Esophagus muscularis mucosa (tissue), 4 donors: ENCODE results near the gene TPGS2. TPM values are rescaled to one million over a fixed set of nuclear protein-coding genes. Genes with fewer than 3 reads are reported as not detected.
"Not testable (repeated sequence)": the region's sequence is repeated elsewhere in the genome, so short reads cannot be mapped to it uniquely, and the experiment has no call there.

Source experiments
- DNase-seq: peaks from one replicate; pipeline ENCODE4 v3.0.0-alpha.2; 2017; ENCODE audit errors: extremely low spot score
- H3K27ac ChIP-seq, 4 donors: fragments of 200-600 bp; sonication (generic); replicated peaks in 1 of 4; 1 replicate in 3 of 4; 2 replicates in 1 of 4; pipeline ENCODE4 v1.5.1; 2016 to 2019; ENCODE audit warnings: mild to moderate bottlenecking in 1 of 4
- H3K27me3 ChIP-seq, 4 donors: fragments of 200-600 bp; sonication (generic); one replicate each; pipeline versions ENCODE4 v1.5.1 to v1.6.0; 2016 to 2019
- H3K36me3 ChIP-seq, 4 donors: fragments of 200-600 bp; sonication (generic); one replicate each; pipeline ENCODE4 v1.5.1; 2016 to 2019
- H3K4me1 ChIP-seq, 4 donors: fragments of 200-600 bp; sonication (generic); one replicate each; pipeline ENCODE4 v1.5.1; 2016 to 2019
- H3K4me3 ChIP-seq, 4 donors: fragments of 200-600 bp; sonication (generic); 1 replicate in 2 of 4; 2 replicates in 2 of 4; pipeline ENCODE4 v1.5.1; 2016 to 2019; ENCODE audit warnings: mild to moderate bottlenecking in 4 of 4, moderate library complexity in 1 of 4
- H3K9me3 ChIP-seq, 4 donors: fragments of 200-600 bp; sonication (generic); 1 replicate in 3 of 4; 2 replicates in 1 of 4; pipeline ENCODE4 v1.5.1; 2016 to 2019
- EP300 ChIP-seq: sonication (generic); formaldehyde crosslinking; IDR thresholded peaks from one replicate; pipeline ENCODE4 v1.6.1; 2017; ENCODE audit warnings: antibody characterized with exemption
- POLR2A ChIP-seq: fragments of 450-650 bp; IDR thresholded peaks from one replicate; pipeline ENCODE4 v1.6.1; 2017; ENCODE audit warnings: antibody characterized with exemption, moderate library complexity, mild to moderate bottlenecking, low read depth
- POLR2AphosphoS5 ChIP-seq, 2 donors: sonication (generic); formaldehyde crosslinking; IDR thresholded peaks; one replicate each; pipeline ENCODE4 v1.6.1; 2017; ENCODE audit warnings: antibody characterized with exemption in 2 of 2
- WGBS: methylation state at CpG from one replicate; pipeline ENCODE4 v1.1.5; 2018; 5-methylcytosine and 5-hydroxymethylcytosine counted together
- intact Hi-C: fragments of 100-400 bp; cut with DNase I; formaldehyde crosslinking; loops from one replicate; pipeline ENCODE4 v1.15.1; 2023
- total RNA-seq, 4 donors: library from RNA; depleted of rRNA; stranded (reverse); fragments of >200 nt; gene quantifications; one replicate each; pipeline versions ENCODE4 v1.1.0 to v1.2.1, GENCODE V29; 2016
- TF ChIP-seq, protein P1 (sequence below), 3 experiments: fragments of 200-600 bp in 2 of 3; fragments of 450-650 bp in 1 of 3; sonication (generic) in 2 of 3; IDR thresholded peaks; one replicate each; pipeline ENCODE4 v1.5.1; 2017 to 2019; ENCODE audit warnings: antibody characterized with exemption in 3 of 3, mild to moderate bottlenecking in 2 of 3, moderate library complexity in 1 of 3

TPGS2 gene
- total RNA-seq, 4 donors from 2014 or later, result 74.3 to 117 (median 91.5) TPM

DNA sequence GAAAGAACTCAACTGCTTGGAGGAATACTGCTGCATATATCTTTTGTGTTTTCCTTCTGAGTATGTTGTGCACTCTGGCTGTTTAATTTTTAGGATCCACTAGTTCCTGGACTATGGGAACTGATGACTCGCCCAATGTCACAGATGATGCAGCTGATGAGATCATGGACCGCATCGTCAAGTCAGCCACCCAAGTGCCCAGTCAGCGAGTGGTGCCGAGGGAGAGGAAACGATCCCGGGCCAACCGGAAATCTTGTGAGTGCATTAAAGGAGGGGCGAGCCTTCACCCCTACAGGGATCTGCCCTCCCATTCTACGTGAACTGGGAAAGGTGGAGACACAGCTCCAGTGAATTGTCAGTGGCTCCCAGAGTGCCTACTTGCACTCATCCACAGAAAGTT is 59.6 kb downstream of the TPGS2 start:
- H3K4me1 ChIP-seq, result no peaks in the 10 kb centered on the region
- peaks cover 0 to 22% (median 2%) of the 10 kb centered on the region in 4 donors for H3K36me3 ChIP-seq
- no peak for TF ChIP-seq POLR2A
- no peak for TF ChIP-seq POLR2AphosphoS5 (IDR thresholded peaks at IDR 0.05)
- no peak for TF ChIP-seq EP300
- TF ChIP-seq, protein P1, sequence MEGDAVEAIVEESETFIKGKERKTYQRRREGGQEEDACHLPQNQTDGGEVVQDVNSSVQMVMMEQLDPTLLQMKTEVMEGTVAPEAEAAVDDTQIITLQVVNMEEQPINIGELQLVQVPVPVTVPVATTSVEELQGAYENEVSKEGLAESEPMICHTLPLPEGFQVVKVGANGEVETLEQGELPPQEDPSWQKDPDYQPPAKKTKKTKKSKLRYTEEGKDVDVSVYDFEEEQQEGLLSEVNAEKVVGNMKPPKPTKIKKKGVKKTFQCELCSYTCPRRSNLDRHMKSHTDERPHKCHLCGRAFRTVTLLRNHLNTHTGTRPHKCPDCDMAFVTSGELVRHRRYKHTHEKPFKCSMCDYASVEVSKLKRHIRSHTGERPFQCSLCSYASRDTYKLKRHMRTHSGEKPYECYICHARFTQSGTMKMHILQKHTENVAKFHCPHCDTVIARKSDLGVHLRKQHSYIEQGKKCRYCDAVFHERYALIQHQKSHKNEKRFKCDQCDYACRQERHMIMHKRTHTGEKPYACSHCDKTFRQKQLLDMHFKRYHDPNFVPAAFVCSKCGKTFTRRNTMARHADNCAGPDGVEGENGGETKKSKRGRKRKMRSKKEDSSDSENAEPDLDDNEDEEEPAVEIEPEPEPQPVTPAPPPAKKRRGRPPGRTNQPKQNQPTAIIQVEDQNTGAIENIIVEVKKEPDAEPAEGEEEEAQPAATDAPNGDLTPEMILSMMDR (IDR thresholded peaks at IDR 0.05), result no peak
- H3K27ac ChIP-seq, result no peak overlapping the region
- H3K27me3 ChIP-seq, result no peaks in the 10 kb centered on the region
- 94% methylated on average over 10 of the region's 10 CpGs for WGBS
- peak; percentile 80 for DNase-seq
- no peak overlapping the region for H3K4me3 ChIP-seq
- intact Hi-C loops, result no loop called here
- H3K9me3 ChIP-seq, result peaks cover 0 to 5% (median 0%) of the 10 kb centered on the region in 4 donors

DNA sequence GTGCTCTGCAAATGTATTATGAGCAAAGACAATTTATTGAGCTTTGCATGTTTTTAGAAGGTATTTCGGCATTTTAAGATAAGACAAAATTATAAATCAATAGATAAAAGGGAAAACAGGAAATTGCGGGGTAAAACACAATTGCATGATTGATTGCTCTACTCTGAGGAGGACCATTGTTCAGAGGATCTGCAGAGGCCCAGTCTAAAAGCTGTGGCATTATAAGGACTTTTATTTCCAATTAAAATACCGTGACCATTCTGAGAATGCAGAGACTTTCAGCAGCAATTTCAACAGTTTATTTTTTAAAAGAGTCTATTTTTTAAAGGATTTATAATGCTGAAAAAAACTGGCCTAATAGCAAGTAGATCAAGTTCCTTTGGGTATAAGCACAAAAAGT is 62.0 kb downstream of the TPGS2 start:
- DNase-seq, result no peak
- Histone ChIP-seq H3K27ac (no peak overlapping the region), H3K4me1 (no peaks in the 10 kb centered on the region), H3K4me3 (no peak overlapping the region), H3K9me3 (peaks cover 0 to 5% (median 0%) of the 10 kb centered on the region in 4 donors), H3K36me3 (peaks cover 0 to 15% (median 0%) of the 10 kb centered on the region in 4 donors), H3K27me3 (no peaks in the 10 kb centered on the region)
- WGBS, result 72% methylated on average over 3 of the region's 3 CpGs
- TF ChIP-seq POLR2A, result no peak
- TF ChIP-seq, protein P1 (IDR thresholded peaks at IDR 0.05), result no peak
- TF ChIP-seq EP300, result no peak
- intact Hi-C loops, result no loop called here

DNA sequence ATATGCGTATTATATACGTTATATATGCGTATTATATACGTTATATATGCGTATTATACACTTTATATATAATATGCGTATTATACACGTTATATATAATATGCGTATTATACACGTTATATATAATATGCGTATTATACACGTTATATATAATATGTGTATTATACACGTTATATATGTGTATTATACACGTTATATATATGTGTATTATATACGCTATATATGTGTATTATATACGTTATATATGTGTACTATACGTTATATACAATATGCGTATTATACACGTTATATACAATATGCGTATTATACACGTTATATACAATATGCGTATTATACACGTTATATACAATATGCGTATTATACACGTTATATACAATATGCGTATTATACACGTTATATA is 65.8 kb downstream of the TPGS2 start:
- intact Hi-C loops, result not testable (repeated sequence)

DNA sequence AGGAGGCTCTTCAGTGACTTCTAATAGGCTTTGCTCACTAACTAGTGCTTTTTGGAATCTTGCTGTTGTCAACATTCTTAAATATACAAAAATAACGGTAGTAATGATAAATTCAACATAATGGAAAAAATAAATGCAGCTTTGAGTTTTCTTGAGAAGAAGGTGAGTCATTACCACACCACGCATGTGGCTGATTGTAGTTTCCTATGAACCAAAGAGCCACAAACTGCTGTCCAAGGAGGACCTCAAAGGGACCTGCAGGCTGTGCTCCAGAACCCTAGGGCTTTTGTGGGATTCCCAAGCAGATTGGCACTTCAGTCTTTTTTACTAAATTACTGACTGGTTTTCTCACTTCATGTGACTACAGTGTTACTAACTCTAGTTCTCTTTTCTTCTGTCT is 66.7 kb downstream of the TPGS2 start:
- peaks cover 0 to 21% (median 7%) of the 10 kb centered on the region in 4 donors for H3K36me3 ChIP-seq
- H3K27ac ChIP-seq, result no peak overlapping the region
- TF ChIP-seq POLR2A, result no peak
- TF ChIP-seq, protein P1 (IDR thresholded peaks at IDR 0.05), result no peak
- H3K4me3 ChIP-seq, result no peak overlapping the region
- intact Hi-C loops, result no loop called here
- H3K4me1 ChIP-seq, result peaks cover 3 to 18% (median 17%) of the 10 kb centered on the region in 4 donors
- 86% methylated on average over 2 of the region's 2 CpGs for WGBS
- no peak for DNase-seq
- peaks cover 0 to 5% (median 0%) of the 10 kb centered on the region in 4 donors for H3K9me3 ChIP-seq
- no peaks in the 10 kb centered on the region for H3K27me3 ChIP-seq

More for the DNA sequence above, 65.8 kb downstream of the TPGS2 start:
- not testable (repeated sequence) for H3K27ac ChIP-seq, H3K4me3 ChIP-seq, DNase-seq, H3K4me1 ChIP-seq, H3K27me3 ChIP-seq, H3K9me3 ChIP-seq
- H3K36me3 ChIP-seq, result peaks cover 0 to 21% (median 7%) of the 10 kb centered on the region in 4 donors
- WGBS, result 91% methylated on average over 26 of the region's 26 CpGs

DNA sequence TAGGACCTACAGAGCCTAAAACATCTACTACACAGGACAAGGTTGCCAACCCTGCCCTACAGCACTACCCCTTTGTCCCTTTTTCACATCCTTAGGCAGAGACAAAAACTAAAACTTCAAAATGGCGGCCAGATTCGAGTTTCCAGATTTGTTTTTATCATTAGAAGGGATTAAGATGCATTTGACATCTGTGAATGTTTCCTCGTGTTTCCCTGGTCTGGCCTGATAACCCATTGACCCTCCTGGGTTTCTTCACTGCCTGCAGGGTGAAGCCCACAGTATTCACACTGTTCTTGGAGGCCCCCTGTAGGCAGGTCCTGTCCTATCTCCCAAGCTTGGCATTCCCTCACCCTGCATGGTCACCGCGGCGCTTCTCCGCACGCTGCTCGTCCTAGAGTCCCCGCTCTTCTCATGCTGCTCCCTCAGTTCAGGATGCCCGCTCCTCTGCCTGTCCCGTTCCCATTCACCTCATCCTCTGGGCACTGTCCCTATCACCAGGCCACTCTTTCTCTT is 67.6 kb downstream of the TPGS2 start:
- TF ChIP-seq, protein P1 (IDR thresholded peaks at IDR 0.05), result no peak
- TF ChIP-seq EP300 (no peak), POLR2AphosphoS5 (IDR thresholded peaks at IDR 0.05) (no peak)
- DNase-seq, result no peak
- 93% methylated on average over 12 of the region's 12 CpGs for WGBS
- no peaks in the 10 kb centered on the region for H3K27me3 ChIP-seq
- H3K36me3 ChIP-seq, result peaks cover 0 to 21% (median 7%) of the 10 kb centered on the region in 4 donors
- H3K4me1 ChIP-seq, result peaks cover 3 to 27% (median 25%) of the 10 kb centered on the region in 4 donors
- intact Hi-C loops, result no loop called here
- no peak overlapping the region for H3K4me3 ChIP-seq
- H3K9me3 ChIP-seq, result peaks cover 0 to 5% (median 0%) of the 10 kb centered on the region in 4 donors
- no peak overlapping the region for H3K27ac ChIP-seq
